HCT116 (cell line): Measurements from ENCODE around the gene ATP1A4. TPM values are rescaled to one million over a fixed set of nuclear protein-coding genes. Genes with fewer than 3 reads are reported as not detected.

Source experiments
- ATAC-seq: fragments of 200-7000 bp; cut with Tn5 transposase; 2 replicates; pipeline ENCODE4 v1.9.1; 2020; ENCODE audit warnings: mild to moderate bottlenecking, moderate library complexity
- BruUV-seq: library from RNA; stranded (reverse); fragments of 400-500 nt; replicated peaks from 2 replicates; lab custom pipeline; 2021; lab: Mats Ljungman, UMichigan
- CTCF ChIA-PET: fragments of 300-600 bp; sonication (Branson Sonifier 250); formaldehyde crosslinking; loops from one replicate; lab custom pipeline; 2021; ENCODE audit warnings: antibody characterized with exemption; lab: Charles Lee
- POLR2A ChIA-PET: fragments of 300-600, 350-600 bp; sonication (Branson Sonifier 250); formaldehyde crosslinking; loops from one replicate; lab custom pipeline; 2021; ENCODE audit warnings: antibody characterized with exemption; lab: Charles Lee
- RAD21 ChIA-PET, 2 experiments: fragments of 300-600 bp; sonication (Branson Sonifier 250); formaldehyde crosslinking; loops; one replicate each; lab custom pipeline; 2023; ENCODE audit warnings: low total read pairs in 2 of 2; ENCODE audit not compliant: uncharacterized antibody in 2 of 2, unreplicated experiment in 2 of 2, low non-redundant PET in 1 of 2; lab: Charles Lee
- DNase-seq: peaks from one replicate; pipeline ENCODE4 v3.0.0-alpha.2; 2010; ENCODE audit warnings: low read depth, low spot score
- H2AFZ ChIP-seq: fragments of 200-600 bp; shearing (Covaris generic), sonication (generic); 2 replicates; pipeline ENCODE4 v1.6.1; 2017; ENCODE audit warnings: low read depth, mixed run types, mixed read lengths, antibody characterized with exemption, low read length; ENCODE audit not compliant: poor library complexity, severe bottlenecking
- H3K27ac ChIP-seq: 2 replicates; pipeline ENCODE4 v1.5.1; 2012; ENCODE audit warnings: low read depth, low read length
- H3K27me3 ChIP-seq: fragments of 200-600 bp; sonication (generic); 2 replicates; pipeline ENCODE4 v1.6.1; 2016; ENCODE audit warnings: mixed run types, low read length, mixed read lengths; ENCODE audit not compliant: insufficient read depth
- H3K36me3 ChIP-seq, 2 experiments: fragments of 200-500 bp in 1 of 2; fragments of 200-600 bp in 1 of 2; sonication (Bioruptor generic) in 1 of 2; sonication (generic) in 1 of 2; 2 replicates each; pipeline versions ENCODE4 v1.5.1 to v1.6.1; 2014 to 2016; ENCODE audit warnings: low read length in 2 of 2, inconsistent platforms in 1 of 2, mixed read lengths in 1 of 2, mixed run types in 1 of 2; ENCODE audit not compliant: insufficient read depth in 2 of 2, control insufficient read depth in 1 of 2
- H3K4me1 ChIP-seq, 2 experiments: fragments of 200-600 bp in 1 of 2; sonication (generic) in 1 of 2; 2 replicates each; pipeline versions ENCODE4 v1.5.1 to v1.6.1; 2012 to 2017; ENCODE audit warnings: low read length in 2 of 2, inconsistent platforms in 1 of 2, mild to moderate bottlenecking in 1 of 2, mixed read lengths in 1 of 2, mixed run types in 1 of 2, moderate library complexity in 1 of 2; ENCODE audit not compliant: insufficient read depth in 2 of 2, control insufficient read depth in 1 of 2
- H3K4me2 ChIP-seq: fragments of 200-600 bp; sonication (generic); 2 replicates; pipeline ENCODE4 v1.6.1; 2017; ENCODE audit warnings: mixed run types, low read length, mixed read lengths
- H3K4me3 ChIP-seq, 2 experiments: fragments of 200-600 bp in 1 of 2; sonication (generic) in 1 of 2; replicated peaks in 1 of 2; 2 replicates each; pipeline ENCODE4 v1.5.1; 2011 to 2016; ENCODE audit warnings: low read length in 2 of 2, control low read depth in 1 of 2, low read depth in 1 of 2, mild to moderate bottlenecking in 1 of 2, mixed read lengths in 1 of 2, mixed run types in 1 of 2
- H3K79me2 ChIP-seq: fragments of 200-600 bp; sonication (generic); 2 replicates; pipeline ENCODE4 v1.6.1; 2017; ENCODE audit warnings: mild to moderate bottlenecking, mixed run types, low read length, moderate library complexity, mixed read lengths; ENCODE audit not compliant: insufficient read depth
- H3K9ac ChIP-seq: fragments of 200-600 bp; sonication (generic); 2 replicates; pipeline ENCODE4 v1.6.1; 2016; ENCODE audit warnings: low read length, mixed read lengths
- H3K9me2 ChIP-seq: fragments of 200-600 bp; sonication (generic), shearing (Covaris generic); 2 replicates; pipeline ENCODE4 v1.6.1; 2017; ENCODE audit warnings: mixed run types, mild to moderate bottlenecking, moderate library complexity; ENCODE audit not compliant: insufficient read depth
- H3K9me3 ChIP-seq, 2 experiments: fragments of 200-500 bp in 1 of 2; fragments of 200-600 bp in 1 of 2; sonication (Bioruptor generic) in 1 of 2; sonication (generic) in 1 of 2; 2 replicates each; pipeline ENCODE4 v1.6.1; 2014 to 2017; ENCODE audit warnings: low read length in 2 of 2, mixed read lengths in 2 of 2, inconsistent platforms in 1 of 2, low read depth in 1 of 2, mild to moderate bottlenecking in 1 of 2, mixed run types in 1 of 2, moderate library complexity in 1 of 2; ENCODE audit not compliant: control insufficient read depth in 1 of 2, insufficient read depth in 1 of 2
- H4K20me1 ChIP-seq: fragments of 200-600 bp; sonication (generic), shearing (Covaris generic); 2 replicates; pipeline ENCODE4 v1.6.1; 2017; ENCODE audit warnings: mixed run types, mild to moderate bottlenecking, moderate library complexity; ENCODE audit not compliant: insufficient read depth
- ATF3 ChIP-seq: IDR thresholded peaks from 2 replicates; pipeline ENCODE4 v1.6.1; 2012
- CEBPB ChIP-seq: IDR thresholded peaks from 2 replicates; pipeline ENCODE4 v1.6.1; 2012; ENCODE audit warnings: low read depth
- EGR1 ChIP-seq: IDR thresholded peaks from 2 replicates; pipeline ENCODE4 v1.6.1; 2012; ENCODE audit warnings: low read depth
- EZH2 ChIP-seq: fragments of 200-600 bp; sonication (generic); IDR thresholded peaks from 2 replicates; pipeline ENCODE4 v1.6.1; 2017; ENCODE audit warnings: antibody characterized with exemption, mixed run types
- EZH2phosphoT487 ChIP-seq: fragments of 200-600 bp; IDR thresholded peaks from 2 replicates; pipeline ENCODE4 v1.6.1; 2018; ENCODE audit warnings: antibody characterized with exemption, borderline replicate concordance
- FOSL1 ChIP-seq: IDR thresholded peaks from 2 replicates; pipeline ENCODE4 v1.6.1; 2012; ENCODE audit warnings: low read depth
- MAX ChIP-seq: IDR thresholded peaks from 2 replicates; pipeline ENCODE4 v1.6.1; 2012
- POLR2A ChIP-seq: IDR thresholded peaks from 2 replicates; pipeline ENCODE4 v1.7.0; 2011; ENCODE audit warnings: borderline replicate concordance; ENCODE audit not compliant: insufficient read depth, insufficient read length; ENCODE audit errors: extremely low read depth
- POLR2AphosphoS5 ChIP-seq: IDR thresholded peaks from 2 replicates; pipeline ENCODE4 v1.6.1; 2011; ENCODE audit warnings: mild to moderate bottlenecking, low read depth, low read length, moderate library complexity
- SIN3A ChIP-seq: IDR thresholded peaks from 2 replicates; pipeline ENCODE4 v1.6.1; 2012; ENCODE audit warnings: low read depth
- SP1 ChIP-seq: IDR thresholded peaks from 2 replicates; pipeline ENCODE4 v1.6.1; 2012; ENCODE audit warnings: low read depth
- YY1 ChIP-seq: IDR thresholded peaks from 2 replicates; pipeline ENCODE4 v1.6.1; 2011; ENCODE audit warnings: low read length, low read depth, moderate library complexity, mild to moderate bottlenecking; ENCODE audit not compliant: insufficient replicate concordance; ENCODE audit errors: extremely low read depth
- ZBTB33 ChIP-seq: IDR thresholded peaks from 2 replicates; pipeline ENCODE4 v1.6.1; 2011; ENCODE audit warnings: mild to moderate bottlenecking, low read length, moderate library complexity; ENCODE audit not compliant: insufficient replicate concordance; ENCODE audit errors: extremely low read depth
- intact Hi-C: fragments of 100-400 bp; cut with micrococcal nuclease; formaldehyde crosslinking; loops from 2 replicates; pipeline ENCODE4 v1.10.0; 2022
- total RNA-seq: library from RNA; stranded (reverse); gene quantifications from one replicate; pipeline ENCODE4 v1.2.1, GENCODE V29; 2021; ENCODE audit not compliant: unreplicated experiment

ATP1A4 gene
- total RNA-seq, 1 experiment from 2014 or later: not detected

- no peak for TF ChIP-seq ZBTB33
- no peak for TF ChIP-seq POLR2A
- TF ChIP-seq FOSL1: no peak
- TF ChIP-seq YY1: no peak
- TF ChIP-seq, all 23 proteins: peak for 0
Observed at GRCh38 chr1:160224606-160225005, 73.2 kb downstream of the ATP1A4 start (continued).

GRCh38 chr1:160225345-160225744 is 73.9 kb downstream of the ATP1A4 start:
- Histone ChIP-seq H3K4me1 (no peaks in the 10 kb centered on the region), H3K9me2 (no peaks in the 10 kb centered on the region)
- TF ChIP-seq POLR2AphosphoS5 (no peak), EZH2phosphoT487 (no peak), ATF3 (no peak), EGR1 (no peak), SP1 (no peak), EZH2 (no peak), FOSL1 (no peak), POLR2A (no peak), MAX (no peak), SIN3A (no peak), CEBPB (no peak)
- TF ChIP-seq, all 23 proteins: peak for 0
- intact Hi-C loops: no loop called here
- POLR2A ChIA-PET: interaction anchor here (1.0 kb wide), 1 partner anchor 13 kb away, joined by 4 read pairs; no protein-coding TSS in a partner anchor
- no peak overlapping the region for H3K4me2 ChIP-seq
- no peak overlapping the region for H3K4me3 ChIP-seq
- BruUV-seq: no TSS peak
- no peaks in the 10 kb centered on the region for H3K79me2 ChIP-seq
- ATAC-seq: no peak
- H2AFZ ChIP-seq: no peak overlapping the region
- CTCF ChIA-PET: no interaction called here
- no peaks in the 10 kb centered on the region for H4K20me1 ChIP-seq
- peaks cover 47 to 51% of the 10 kb centered on the region in 2 experiments; a peak in 3 of 4 replicates for H3K36me3 ChIP-seq
- no peak overlapping the region for H3K9ac ChIP-seq
- no peak overlapping the region for H3K27ac ChIP-seq
- RAD21 ChIA-PET: no interaction called here
- no peaks in the 10 kb centered on the region for H3K27me3 ChIP-seq
- no peaks in the 10 kb centered on the region for H3K9me3 ChIP-seq
- no peak for DNase-seq
